ENCODE data around the gene DOCK1.

Gene DOCK1

GRCh38 chr10:127218658-127219057 lies 313.4 kb downstream of the DOCK1 start:
- no peak overlapping the region for H3K4me3 ChIP-seq (IDR thresholded peaks at IDR 0.05; ENCODE audit: insufficient read depth, low read depth, low read length)
- H3K4me1 ChIP-seq (ENCODE audit: low read depth, poor library complexity, severe bottlenecking): peaks cover 17% of the 10 kb centered on the region
- TF ChIP-seq CTCF (conservative IDR thresholded peaks at IDR 0.05; ENCODE audit: low read depth, low read length): no peak
- no peaks in the 10 kb centered on the region for H3K27me3 ChIP-seq (ENCODE audit: insufficient read depth, low read depth)
- no peak overlapping the region for H2AFZ ChIP-seq (ENCODE audit: low read depth)
- H4K20me1 ChIP-seq (ENCODE audit: insufficient read depth): no peaks in the 10 kb centered on the region
- H3K27ac ChIP-seq: no peak overlapping the region
- no peaks in the 10 kb centered on the region for H3K36me3 ChIP-seq (ENCODE audit: insufficient read depth)
- H3K9ac ChIP-seq: no peak overlapping the region
- H3K4me2 ChIP-seq: no peak overlapping the region
- no peaks in the 10 kb centered on the region for H3K79me2 ChIP-seq (ENCODE audit: insufficient read depth, low read depth)

GRCh38 chr10:127221281-127221680 lies 316.1 kb downstream of the DOCK1 start:
- H3K27ac ChIP-seq: no peak overlapping the region
- no peak for TF ChIP-seq CTCF (conservative IDR thresholded peaks at IDR 0.05; ENCODE audit: low read depth, low read length)
- no peak overlapping the region for H3K9ac ChIP-seq
- H3K4me1 ChIP-seq (ENCODE audit: low read depth, poor library complexity, severe bottlenecking): peaks cover 15% of the 10 kb centered on the region
- no peak overlapping the region for H2AFZ ChIP-seq (ENCODE audit: low read depth)
- H3K4me2 ChIP-seq: no peak overlapping the region
- H3K79me2 ChIP-seq (ENCODE audit: insufficient read depth, low read depth): no peaks in the 10 kb centered on the region
- H3K27me3 ChIP-seq (ENCODE audit: insufficient read depth, low read depth): no peaks in the 10 kb centered on the region
- no peaks in the 10 kb centered on the region for H4K20me1 ChIP-seq (ENCODE audit: insufficient read depth)
- H3K4me3 ChIP-seq (IDR thresholded peaks at IDR 0.05; ENCODE audit: insufficient read depth, low read depth, low read length): no peak overlapping the region
- H3K36me3 ChIP-seq (ENCODE audit: insufficient read depth): no peaks in the 10 kb centered on the region

GRCh38 chr10:127227027-127227426 lies 321.8 kb downstream of the DOCK1 start:
- Histone ChIP-seq H3K27ac (no peak overlapping the region), H3K4me2 (no peak overlapping the region), H3K9ac (no peak overlapping the region), H3K79me2 (ENCODE audit: insufficient read depth, low read depth) (no peaks in the 10 kb centered on the region), H3K4me1 (ENCODE audit: low read depth, poor library complexity, severe bottlenecking) (no peaks in the 10 kb centered on the region), H3K36me3 (ENCODE audit: insufficient read depth) (no peaks in the 10 kb centered on the region), H4K20me1 (ENCODE audit: insufficient read depth) (no peaks in the 10 kb centered on the region), H3K27me3 (ENCODE audit: insufficient read depth, low read depth) (no peaks in the 10 kb centered on the region), H3K4me3 (IDR thresholded peaks at IDR 0.05; ENCODE audit: insufficient read depth, low read depth, low read length) (no peak overlapping the region), H2AFZ (ENCODE audit: low read depth) (no peak overlapping the region)
- TF ChIP-seq CTCF (conservative IDR thresholded peaks at IDR 0.05; ENCODE audit: low read depth, low read length): no peak

GRCh38 chr10:127227663-127228062 lies 322.4 kb downstream of the DOCK1 start:
- Histone ChIP-seq H4K20me1 (ENCODE audit: insufficient read depth) (no peaks in the 10 kb centered on the region), H2AFZ (ENCODE audit: low read depth) (no peak overlapping the region), H3K9ac (no peak overlapping the region), H3K79me2 (ENCODE audit: insufficient read depth, low read depth) (no peaks in the 10 kb centered on the region), H3K4me1 (ENCODE audit: low read depth, poor library complexity, severe bottlenecking) (no peaks in the 10 kb centered on the region), H3K4me2 (no peak overlapping the region), H3K27ac (no peak overlapping the region), H3K27me3 (ENCODE audit: insufficient read depth, low read depth) (no peaks in the 10 kb centered on the region), H3K36me3 (ENCODE audit: insufficient read depth) (no peaks in the 10 kb centered on the region), H3K4me3 (IDR thresholded peaks at IDR 0.05; ENCODE audit: insufficient read depth, low read depth, low read length) (no peak overlapping the region)
- no peak for TF ChIP-seq CTCF (conservative IDR thresholded peaks at IDR 0.05; ENCODE audit: low read depth, low read length)

Data from KMS-11 (cell line).